ENCODE data around the gene KAT6B.
A peak's percentile ranks its signal among the peaks of the same experiment; 100 is the strongest.

Gene KAT6B

DNA sequence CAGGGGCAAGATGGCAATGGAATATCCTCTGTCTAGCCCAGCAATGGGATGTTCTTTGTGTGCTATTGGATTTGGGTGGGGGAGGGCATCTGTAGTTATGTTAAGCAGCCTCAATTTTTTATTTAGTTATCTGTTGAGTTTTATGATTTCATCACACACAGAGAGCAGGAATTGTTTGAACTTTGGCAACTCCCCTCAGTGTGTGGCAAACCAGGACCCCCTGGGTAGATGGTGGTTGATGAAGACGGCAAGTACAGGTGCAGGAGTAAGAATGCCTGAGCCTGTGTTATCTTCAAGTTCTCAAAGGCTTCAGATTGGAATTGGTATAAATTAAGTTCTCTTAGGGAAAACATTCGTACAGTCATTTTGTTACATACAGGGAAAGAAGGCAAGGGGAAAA is 142.7 kb downstream of the KAT6B start:
- TF ChIP-seq, protein P1, sequence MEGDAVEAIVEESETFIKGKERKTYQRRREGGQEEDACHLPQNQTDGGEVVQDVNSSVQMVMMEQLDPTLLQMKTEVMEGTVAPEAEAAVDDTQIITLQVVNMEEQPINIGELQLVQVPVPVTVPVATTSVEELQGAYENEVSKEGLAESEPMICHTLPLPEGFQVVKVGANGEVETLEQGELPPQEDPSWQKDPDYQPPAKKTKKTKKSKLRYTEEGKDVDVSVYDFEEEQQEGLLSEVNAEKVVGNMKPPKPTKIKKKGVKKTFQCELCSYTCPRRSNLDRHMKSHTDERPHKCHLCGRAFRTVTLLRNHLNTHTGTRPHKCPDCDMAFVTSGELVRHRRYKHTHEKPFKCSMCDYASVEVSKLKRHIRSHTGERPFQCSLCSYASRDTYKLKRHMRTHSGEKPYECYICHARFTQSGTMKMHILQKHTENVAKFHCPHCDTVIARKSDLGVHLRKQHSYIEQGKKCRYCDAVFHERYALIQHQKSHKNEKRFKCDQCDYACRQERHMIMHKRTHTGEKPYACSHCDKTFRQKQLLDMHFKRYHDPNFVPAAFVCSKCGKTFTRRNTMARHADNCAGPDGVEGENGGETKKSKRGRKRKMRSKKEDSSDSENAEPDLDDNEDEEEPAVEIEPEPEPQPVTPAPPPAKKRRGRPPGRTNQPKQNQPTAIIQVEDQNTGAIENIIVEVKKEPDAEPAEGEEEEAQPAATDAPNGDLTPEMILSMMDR (IDR thresholded peaks at IDR 0.05), result no peak
- TF ChIP-seq ZFX (IDR thresholded peaks at IDR 0.05; ENCODE audit: borderline replicate concordance), result no peak
- no peak overlapping the region for H3K27ac ChIP-seq

DNA sequence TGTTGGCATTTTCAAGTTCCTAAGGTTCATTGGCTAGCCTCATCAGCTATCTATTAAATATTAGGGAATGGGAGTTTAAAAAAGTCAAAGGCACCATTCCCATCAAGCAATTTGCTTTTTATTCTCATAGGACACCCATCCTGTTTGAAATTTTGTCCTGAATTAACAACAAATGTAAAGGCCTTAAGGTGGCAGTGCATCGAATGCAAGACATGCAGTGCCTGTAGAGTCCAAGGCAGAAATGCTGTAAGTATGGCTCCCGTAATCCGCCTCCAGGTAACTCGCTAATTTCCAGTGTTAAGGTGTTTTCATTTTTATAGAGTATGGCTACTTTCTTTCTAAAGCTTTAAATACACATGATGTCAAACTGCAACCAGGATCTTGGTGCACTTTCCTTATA is 143.1 kb downstream of the KAT6B start:
- H3K27ac ChIP-seq, result no peak overlapping the region
- TF ChIP-seq ZFX (IDR thresholded peaks at IDR 0.05; ENCODE audit: borderline replicate concordance), result no peak
- TF ChIP-seq, protein P1 (IDR thresholded peaks at IDR 0.05), result 0 out of 2 replicates have a peak, but pooled peaks have one; percentile 16

DNA sequence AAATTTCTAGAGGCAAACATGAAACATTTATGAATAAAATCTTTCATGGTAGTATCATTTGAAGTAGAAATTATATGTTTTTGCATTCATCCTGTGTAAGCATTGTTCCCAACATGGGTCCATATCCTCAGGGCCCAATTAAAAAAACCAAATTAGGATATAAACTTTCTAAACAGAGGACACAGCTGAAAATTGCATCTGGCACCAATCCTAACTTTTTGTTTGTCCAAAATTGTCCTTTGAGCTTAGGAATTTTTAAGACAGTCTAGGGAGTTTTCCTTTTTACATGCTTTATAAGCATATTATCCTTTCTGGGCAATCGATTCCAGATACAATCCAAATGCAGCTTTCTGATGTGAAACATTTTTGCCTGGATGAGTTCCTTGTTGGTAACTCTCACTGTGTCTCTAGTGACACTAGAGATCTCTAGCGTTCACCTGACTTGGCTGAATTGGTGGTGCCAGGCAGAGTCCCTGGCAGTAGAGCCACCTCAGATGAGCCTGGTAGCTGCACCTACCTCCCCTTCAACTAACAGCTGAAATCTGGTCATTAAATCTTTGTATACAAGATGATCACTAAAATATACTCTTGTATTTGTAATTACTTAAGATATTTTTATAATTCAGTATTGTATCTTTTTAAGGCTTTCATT is 147.5 kb downstream of the KAT6B start:
- no peak overlapping the region for H3K27ac ChIP-seq
- TF ChIP-seq, protein P1 (IDR thresholded peaks at IDR 0.05), result no peak
- no peak for TF ChIP-seq ZFX (IDR thresholded peaks at IDR 0.05; ENCODE audit: borderline replicate concordance)

DNA sequence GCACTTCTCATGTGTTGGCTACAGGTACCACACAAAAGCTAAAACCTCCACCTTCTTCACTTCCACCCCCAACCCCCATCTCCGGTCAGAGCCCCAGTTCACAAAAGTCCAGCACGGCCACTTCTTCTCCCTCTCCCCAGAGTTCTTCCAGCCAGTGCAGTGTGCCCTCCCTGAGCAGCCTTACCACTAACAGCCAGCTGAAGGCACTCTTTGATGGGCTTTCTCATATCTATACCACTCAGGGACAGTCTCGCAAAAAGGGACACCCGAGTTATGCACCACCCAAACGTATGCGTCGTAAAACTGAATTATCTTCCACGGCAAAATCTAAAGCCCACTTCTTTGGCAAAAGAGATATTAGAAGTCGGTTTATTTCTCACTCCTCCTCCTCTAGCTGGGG is 149.4 kb downstream of the KAT6B start:
- no peak for TF ChIP-seq ZFX (IDR thresholded peaks at IDR 0.05; ENCODE audit: borderline replicate concordance)
- TF ChIP-seq, protein P1 (IDR thresholded peaks at IDR 0.05), result no peak
- no peak overlapping the region for H3K27ac ChIP-seq

DNA sequence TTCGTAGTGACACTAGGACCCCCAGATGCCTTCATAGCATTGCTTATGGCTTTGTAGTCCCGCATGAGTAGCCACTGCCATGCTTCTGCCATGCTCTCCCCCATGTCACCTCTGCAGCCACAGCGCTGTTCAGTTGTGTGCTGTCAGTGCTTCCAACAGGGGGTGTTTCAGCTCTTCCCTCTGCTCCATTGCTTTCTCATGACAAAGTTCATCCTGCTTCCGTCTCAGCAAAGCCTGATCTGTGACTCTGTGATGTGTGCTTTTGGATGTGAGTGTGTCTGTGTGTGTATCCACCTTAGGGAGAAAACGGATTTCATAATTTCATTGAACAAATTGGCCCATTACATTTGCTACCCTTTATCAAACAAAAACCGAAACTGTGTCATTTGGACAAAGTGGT is 150.2 kb downstream of the KAT6B start:
- no peak overlapping the region for H3K27ac ChIP-seq
- TF ChIP-seq ZFX (IDR thresholded peaks at IDR 0.05; ENCODE audit: borderline replicate concordance), result no peak
- TF ChIP-seq, protein P1 (IDR thresholded peaks at IDR 0.05), result no peak

DNA sequence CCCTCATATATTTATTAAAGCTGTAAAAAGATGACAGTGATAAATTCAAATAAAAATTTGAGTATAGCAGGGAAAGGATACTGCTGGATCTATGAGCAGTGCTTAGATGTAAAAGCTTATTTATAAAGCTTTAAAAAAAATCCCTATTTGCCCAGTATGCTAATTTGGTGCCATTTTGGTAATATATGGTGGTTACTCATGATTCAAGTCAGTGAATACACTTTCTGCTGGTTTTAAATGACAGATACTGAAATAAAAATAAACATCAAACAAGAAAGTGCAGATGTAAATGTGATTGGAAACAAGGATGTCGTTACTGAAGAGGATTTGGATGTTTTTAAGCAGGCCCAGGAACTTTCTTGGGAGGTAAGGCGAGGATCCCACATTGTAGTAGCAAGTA is 150.7 kb downstream of the KAT6B start:
- no peak overlapping the region for H3K27ac ChIP-seq
- TF ChIP-seq, protein P1 (IDR thresholded peaks at IDR 0.05), result no peak
- no peak for TF ChIP-seq ZFX (IDR thresholded peaks at IDR 0.05; ENCODE audit: borderline replicate concordance)

- TF ChIP-seq, protein P1 (IDR thresholded peaks at IDR 0.05), result no peak
- TF ChIP-seq ZFX (IDR thresholded peaks at IDR 0.05; ENCODE audit: borderline replicate concordance), result no peak
- no peak overlapping the region for H3K27ac ChIP-seq
Observed at GRCh38 chr10:74977913-74978847, 151.8 kb downstream of the KAT6B start.

All from 22Rv1 (cell line).